BLaER1 treated with 17β-estradiol and CSF1 and Interleukin-3, amounts not matched to agents 10 nM and 100 nM (cell line): ENCODE data around the gene KAT6B.

ENCODE experiments used
- H3K27ac ChIP-seq, 11 experiments: shearing (Covaris generic); formaldehyde crosslinking; 2 replicates each; pipeline ENCODE4 v1.8.1; 2022
- H3K27me3 ChIP-seq, 11 experiments: shearing (Covaris generic); formaldehyde crosslinking; 2 replicates each; pipeline ENCODE4 v1.8.1; 2022
- H3K36me3 ChIP-seq, 11 experiments: shearing (Covaris generic); formaldehyde crosslinking; 2 replicates each; pipeline ENCODE4 v1.8.1; 2022
- H3K4me1 ChIP-seq, 10 experiments: shearing (Covaris generic); formaldehyde crosslinking; 2 replicates each; pipeline ENCODE4 v1.8.1; 2022
- H3K4me2 ChIP-seq, 11 experiments: shearing (Covaris generic); formaldehyde crosslinking; 2 replicates each; pipeline ENCODE4 v1.8.1; 2022
- H3K4me3 ChIP-seq, 10 experiments: shearing (Covaris generic); formaldehyde crosslinking; 2 replicates each; pipeline ENCODE4 v1.8.1; 2022
- H3K9ac ChIP-seq, 11 experiments: shearing (Covaris generic); formaldehyde crosslinking; 2 replicates each; pipeline ENCODE4 v1.8.1; 2022
- H3K9me3 ChIP-seq, 11 experiments: shearing (Covaris generic); formaldehyde crosslinking; replicated peaks in 1 of 11; 2 replicates each; pipeline ENCODE4 v1.8.1; 2022
- H4K20me1 ChIP-seq, 11 experiments: shearing (Covaris generic); formaldehyde crosslinking; 2 replicates each; pipeline ENCODE4 v1.8.1; 2022
- Cebpa-rat ChIP-seq, 11 experiments: shearing (Covaris generic); IDR thresholded peaks; 2 replicates each; pipeline ENCODE4 v1.8.1; 2022

Gene KAT6B

GRCh38 chr10:74925291-74925690 lies 98.9 kb downstream of the KAT6B start:
- H3K27ac ChIP-seq = no peak overlapping the region
- H3K4me1 ChIP-seq = peaks cover 0 to 24% (median 9%) of the 10 kb centered on the region in 10 experiments; a peak in 11 of 20 replicates
- no peaks in the 10 kb centered on the region for H3K27me3 ChIP-seq
- peaks cover 0 to 35% (median 12%) of the 10 kb centered on the region in 11 experiments; a peak in 7 of 22 replicates for H4K20me1 ChIP-seq
- H3K4me3 ChIP-seq = no peak overlapping the region
- H3K4me2 ChIP-seq = no peak overlapping the region
- peaks cover 0 to 10% (median 1%) of the 10 kb centered on the region in 11 experiments; a peak in 9 of 22 replicates for H3K36me3 ChIP-seq
- H3K9ac ChIP-seq = no peak overlapping the region
- TF ChIP-seq Cebpa-rat (IDR thresholded peaks at IDR 0.05) = no peak
- H3K9me3 ChIP-seq = peaks cover 1 to 5% (median 4%) of the 10 kb centered on the region in 11 experiments; a peak in 19 of 22 replicates

GRCh38 chr10:74925708-74926107 lies 99.3 kb downstream of the KAT6B start:
- H3K9ac ChIP-seq = no peak overlapping the region
- no peak overlapping the region for H3K27ac ChIP-seq
- TF ChIP-seq Cebpa-rat (IDR thresholded peaks at IDR 0.05) = no peak

GRCh38 chr10:74926791-74927585 lies 100.6 kb downstream of the KAT6B start:
- no peaks in the 10 kb centered on the region for H3K27me3 ChIP-seq
- H3K4me3 ChIP-seq = no peak overlapping the region
- no peaks in the 10 kb centered on the region for H3K9me3 ChIP-seq
- no peak overlapping the region for H3K27ac ChIP-seq
- no peak overlapping the region for H3K4me2 ChIP-seq
- TF ChIP-seq Cebpa-rat (IDR thresholded peaks at IDR 0.05) = no peak
- H3K36me3 ChIP-seq = peaks cover 0 to 5% (median 0%) of the 10 kb centered on the region in 11 experiments; a peak in 2 of 22 replicates
- peaks cover 0 to 22% (median 9%) of the 10 kb centered on the region in 10 experiments; a peak in 11 of 20 replicates for H3K4me1 ChIP-seq
- peaks cover 0 to 32% (median 14%) of the 10 kb centered on the region in 11 experiments; a peak in 7 of 22 replicates for H4K20me1 ChIP-seq
- H3K9ac ChIP-seq = no peak overlapping the region

More at GRCh38 chr10:74925708-74926107, 99.3 kb downstream of the KAT6B start:
- Histone ChIP-seq H3K4me2 (no peak overlapping the region), H3K4me1 (peaks cover 0 to 24% (median 9%) of the 10 kb centered on the region in 10 experiments; a peak in 11 of 20 replicates), H3K36me3 (peaks cover 0 to 6% (median 0%) of the 10 kb centered on the region in 11 experiments; a peak in 4 of 22 replicates), H3K9me3 (peaks cover 0 to under 1% (median 0%) of the 10 kb centered on the region in 11 experiments; a peak in 2 of 22 replicates), H3K27me3 (no peaks in the 10 kb centered on the region), H3K4me3 (no peak overlapping the region), H4K20me1 (peaks cover 0 to 35% (median 12%) of the 10 kb centered on the region in 11 experiments; a peak in 7 of 22 replicates)

- H3K9ac ChIP-seq = no peak overlapping the region
- peaks cover 0 to 32% (median 14%) of the 10 kb centered on the region in 11 experiments; a peak in 7 of 22 replicates for H4K20me1 ChIP-seq
- H3K4me3 ChIP-seq = no peak overlapping the region
- no peaks in the 10 kb centered on the region; a peak in 1 of 22 replicates for H3K9me3 ChIP-seq
- H3K4me2 ChIP-seq = no peak overlapping the region
- H3K36me3 ChIP-seq = peaks cover 0 to 8% (median 0%) of the 10 kb centered on the region in 11 experiments; a peak in 2 of 22 replicates
- no peak for TF ChIP-seq Cebpa-rat (IDR thresholded peaks at IDR 0.05)
- H3K4me1 ChIP-seq = peaks cover 0 to 17% (median 8%) of the 10 kb centered on the region in 10 experiments; a peak in 11 of 20 replicates
- H3K27ac ChIP-seq = no peak overlapping the region
- no peaks in the 10 kb centered on the region for H3K27me3 ChIP-seq
These were observed 101.3 kb downstream of the KAT6B start for GRCh38 chr10:74927701-74928100.

- Histone ChIP-seq H3K27ac (no peak overlapping the region), H3K36me3 (peaks cover 0 to 8% (median 0%) of the 10 kb centered on the region in 11 experiments; a peak in 2 of 22 replicates), H3K4me3 (no peak overlapping the region), H3K9ac (no peak overlapping the region), H3K4me1 (peaks cover 0 to 16% (median under 1%) of the 10 kb centered on the region in 10 experiments; a peak in 9 of 20 replicates), H3K27me3 (no peaks in the 10 kb centered on the region), H3K4me2 (no peak overlapping the region), H3K9me3 (no peaks in the 10 kb centered on the region; a peak in 1 of 22 replicates), H4K20me1 (peaks cover 0 to 30% (median 8%) of the 10 kb centered on the region in 11 experiments; a peak in 8 of 22 replicates)
- no peak for TF ChIP-seq Cebpa-rat (IDR thresholded peaks at IDR 0.05)
These were observed 102.4 kb downstream of the KAT6B start for GRCh38 chr10:74928742-74929191.

- Histone ChIP-seq H3K9ac (no peak overlapping the region), H3K4me3 (no peak overlapping the region), H3K27ac (no peak overlapping the region), H3K4me1 (peaks cover 0 to 16% (median 0%) of the 10 kb centered on the region in 10 experiments; a peak in 8 of 20 replicates), H3K9me3 (no peaks in the 10 kb centered on the region; a peak in 1 of 22 replicates), H3K36me3 (peaks cover 0 to 8% (median 0%) of the 10 kb centered on the region in 11 experiments; a peak in 2 of 22 replicates), H3K4me2 (no peak overlapping the region), H4K20me1 (peaks cover 0 to 30% (median 10%) of the 10 kb centered on the region in 11 experiments; a peak in 8 of 22 replicates), H3K27me3 (no peaks in the 10 kb centered on the region)
- TF ChIP-seq Cebpa-rat (IDR thresholded peaks at IDR 0.05) = no peak
These were observed 102.8 kb downstream of the KAT6B start for GRCh38 chr10:74929197-74929596.

- H3K36me3 ChIP-seq = peaks cover 0 to 8% (median 0%) of the 10 kb centered on the region in 11 experiments; a peak in 2 of 22 replicates
- no peaks in the 10 kb centered on the region; a peak in 1 of 22 replicates for H3K9me3 ChIP-seq
- H4K20me1 ChIP-seq = peaks cover 0 to 19% (median 9%) of the 10 kb centered on the region in 11 experiments; a peak in 8 of 22 replicates
- H3K9ac ChIP-seq = no peak overlapping the region
- no peak overlapping the region for H3K4me2 ChIP-seq
- no peak overlapping the region; a peak in 1 of 22 replicates for H3K27ac ChIP-seq
- H3K4me3 ChIP-seq = no peak overlapping the region
- TF ChIP-seq Cebpa-rat (IDR thresholded peaks at IDR 0.05) = no peak
- peaks cover 0 to 20% (median 0%) of the 10 kb centered on the region in 10 experiments; a peak in 9 of 20 replicates for H3K4me1 ChIP-seq
- H3K27me3 ChIP-seq = no peaks in the 10 kb centered on the region
These were observed 104.6 kb downstream of the KAT6B start for GRCh38 chr10:74930965-74931364.

GRCh38 chr10:74932648-74933047 lies 106.2 kb downstream of the KAT6B start:
- H3K4me1 ChIP-seq = peaks cover 0 to 20% (median 0%) of the 10 kb centered on the region in 10 experiments; a peak in 9 of 20 replicates
- no peak overlapping the region for H3K4me3 ChIP-seq
- no peak overlapping the region for H3K9ac ChIP-seq
- H3K27me3 ChIP-seq = no peaks in the 10 kb centered on the region
- H3K27ac ChIP-seq = no peak overlapping the region
- peaks cover 0 to 22% (median 7%) of the 10 kb centered on the region in 11 experiments; a peak in 10 of 22 replicates for H4K20me1 ChIP-seq
- H3K9me3 ChIP-seq = no peaks in the 10 kb centered on the region; a peak in 1 of 22 replicates
- peaks cover 0 to 8% (median 0%) of the 10 kb centered on the region in 11 experiments; a peak in 1 of 22 replicates for H3K36me3 ChIP-seq
- no peak overlapping the region for H3K4me2 ChIP-seq
- no peak for TF ChIP-seq Cebpa-rat (IDR thresholded peaks at IDR 0.05)
